IPS DF 4.7 (cell line): ENCODE measurements around the gene TEX55.
"Not testable (repeated sequence)": the region's sequence is repeated elsewhere in the genome, so short reads cannot be mapped to it uniquely, and the experiment has no call there.

Experiments
- DNase-seq: peaks from one replicate; pipeline ENCODE4 v3.0.0-alpha.2; 2013; ENCODE audit warnings: low spot score; ENCODE audit errors: extremely low read depth

Gene TEX55

DNA sequence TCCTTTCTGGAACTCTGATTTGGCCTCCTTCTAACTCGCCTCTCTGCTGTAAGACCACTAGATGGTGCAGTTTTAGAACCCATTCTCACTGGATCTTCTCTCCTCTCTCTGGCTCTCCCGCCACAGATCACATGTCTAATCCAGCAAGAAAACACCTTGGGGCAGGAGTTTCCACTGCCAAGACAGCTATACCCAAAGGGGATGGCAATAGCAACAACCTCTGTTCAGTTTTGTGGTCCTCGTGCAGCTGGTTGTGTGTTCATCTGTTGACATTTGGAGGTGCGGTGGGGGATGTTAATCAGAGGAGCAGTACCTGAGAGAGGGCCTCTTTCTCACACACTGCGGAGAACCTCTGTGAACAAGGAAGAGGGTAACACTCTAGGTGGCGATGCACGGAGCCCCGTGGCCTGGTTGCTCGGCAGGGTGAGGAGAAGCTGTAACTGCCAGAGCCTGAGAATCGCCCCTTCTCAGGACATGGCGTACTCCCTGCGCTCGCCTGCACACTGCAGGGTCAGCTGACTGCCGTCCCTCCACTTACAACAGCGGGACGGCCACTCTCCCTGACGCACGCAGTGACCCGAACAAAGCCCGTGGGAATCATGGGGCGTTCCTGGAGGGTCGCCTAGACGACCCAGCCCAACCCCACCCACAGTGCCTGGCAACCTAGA is at the start of gene TEX55:
Gene TEX55 (plus strand): TSS at position 666 of the 668 bp plus-strand sequence. CDS start 25 bp downstream, outside the sequence.
- DNase-seq, result peak; percentile 53

DNA sequence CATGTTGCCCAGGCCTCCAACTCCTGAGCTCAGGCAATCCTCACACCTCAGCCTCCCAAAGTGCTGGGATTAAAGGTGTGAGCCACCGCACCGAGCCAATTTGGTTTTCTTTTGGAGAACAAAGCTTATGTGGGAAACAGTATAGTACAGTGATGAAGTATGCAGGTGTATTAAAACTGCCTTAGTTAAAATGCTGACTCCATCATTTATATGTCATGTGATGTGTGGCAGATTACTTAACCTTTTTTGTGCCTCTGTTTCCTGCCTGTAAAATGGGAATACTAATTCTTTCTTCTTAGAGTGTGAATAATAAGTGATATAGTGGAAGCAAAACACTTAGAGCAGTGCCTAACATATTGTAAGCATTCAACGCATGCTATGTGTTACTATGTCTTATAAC is 48.0 kb upstream of the TEX55 start:
- no peak for DNase-seq

DNA sequence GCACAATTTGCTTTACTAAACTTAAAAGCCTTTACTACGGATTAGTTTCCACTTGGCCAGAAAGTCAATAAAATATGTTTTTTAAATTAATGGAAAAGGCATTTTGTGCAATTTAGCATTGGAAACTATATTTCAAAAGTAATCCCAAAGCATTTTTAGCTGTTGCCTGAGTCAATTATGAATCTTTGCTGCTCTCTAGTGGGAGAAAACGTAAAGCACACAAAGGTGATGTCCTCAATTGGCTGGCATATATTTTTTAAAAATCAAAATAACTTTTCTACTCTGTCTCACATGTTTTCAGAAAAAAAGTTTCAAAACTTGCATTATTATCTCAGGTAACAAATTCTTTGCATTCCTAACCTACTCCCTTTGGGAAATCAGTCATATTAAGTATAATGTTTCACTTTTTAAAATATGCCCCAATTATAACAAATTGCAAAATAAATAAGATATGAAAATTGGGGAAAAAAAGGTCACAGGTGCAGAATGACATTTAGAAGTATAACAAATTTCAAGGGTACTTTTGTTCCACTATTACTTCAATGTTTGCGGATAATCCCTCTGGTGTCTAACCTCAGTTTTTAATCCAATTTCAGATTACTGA is 47.2 kb upstream of the TEX55 start:
- no peak for DNase-seq

DNA sequence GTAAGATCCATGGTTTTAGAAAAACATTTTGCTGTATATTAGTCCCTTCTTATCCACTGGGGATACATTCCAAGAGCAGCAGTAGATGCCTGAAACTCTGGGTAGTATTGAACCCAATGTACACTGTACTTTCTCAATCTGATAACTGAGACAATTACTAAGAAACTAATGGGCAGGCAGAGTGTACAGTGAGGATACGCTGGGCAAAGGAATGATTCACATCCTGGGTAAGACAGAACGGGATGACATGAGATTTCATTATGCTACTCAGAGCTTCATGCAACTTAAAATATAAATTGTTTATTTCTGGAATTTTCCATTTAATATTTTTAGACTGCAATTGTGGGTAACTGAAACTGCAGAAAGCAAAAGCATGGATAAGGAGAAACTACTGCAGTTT is 46.2 kb upstream of the TEX55 start:
- no peak for DNase-seq

DNA sequence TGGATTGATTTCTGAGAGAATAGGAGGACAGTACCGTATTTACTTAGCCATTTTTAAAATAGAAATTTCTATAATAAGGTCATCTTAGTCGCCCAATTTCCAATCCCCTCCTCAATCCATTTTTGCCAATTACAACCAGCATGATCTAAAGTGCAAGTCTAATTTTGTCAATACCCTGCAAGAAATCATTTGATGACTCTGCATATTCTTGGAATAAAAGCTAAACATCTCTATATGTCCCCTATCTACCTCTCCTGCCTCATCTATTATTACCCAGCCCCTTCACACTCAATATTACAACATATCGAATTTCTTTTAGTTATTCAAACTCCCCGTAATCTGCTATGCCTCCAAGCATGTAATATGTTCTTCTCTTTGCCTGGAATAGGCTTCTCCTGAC is 41.9 kb upstream of the TEX55 start:
- no peak for DNase-seq

DNA sequence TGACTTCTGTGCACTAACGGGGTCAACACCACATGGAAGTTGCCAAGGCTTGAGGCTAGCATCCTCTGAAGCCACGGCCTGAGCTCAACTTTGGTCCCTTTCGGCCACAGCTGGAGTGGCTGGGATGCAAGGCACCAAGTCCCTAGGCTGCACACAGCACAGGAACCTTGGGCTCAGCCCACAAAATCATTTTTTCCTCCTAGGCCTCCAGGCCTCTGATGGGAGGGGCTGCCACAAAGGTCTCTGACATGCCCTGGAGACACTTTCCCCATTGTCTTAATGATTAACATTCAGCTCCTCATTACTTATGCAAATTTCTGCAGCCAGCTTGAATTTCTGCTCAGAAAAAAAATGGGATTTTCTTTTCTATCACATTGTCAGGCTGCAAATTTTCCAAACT is 27.6 kb upstream of the TEX55 start:
- DNase-seq, result not testable (repeated sequence)

DNA sequence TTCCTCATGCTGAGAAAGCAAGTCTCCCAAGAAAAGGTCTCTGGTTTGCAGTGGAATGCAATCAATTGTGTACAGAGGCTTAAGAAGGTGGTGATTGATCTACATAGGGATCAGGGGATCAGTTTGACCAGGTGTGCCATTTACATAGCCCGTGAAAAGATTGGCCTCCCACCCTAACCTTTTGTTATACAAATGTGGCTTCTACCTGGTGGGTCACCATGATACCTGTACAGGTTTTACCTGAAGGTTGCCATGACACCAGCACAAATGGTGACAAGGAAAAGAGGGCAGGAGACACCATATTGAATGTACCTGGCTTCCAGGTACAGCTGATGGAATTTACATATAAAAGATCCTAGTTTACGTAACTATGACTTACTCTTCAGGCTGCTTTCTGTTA is 25.5 kb upstream of the TEX55 start:
- peak; percentile 58 for DNase-seq

DNA sequence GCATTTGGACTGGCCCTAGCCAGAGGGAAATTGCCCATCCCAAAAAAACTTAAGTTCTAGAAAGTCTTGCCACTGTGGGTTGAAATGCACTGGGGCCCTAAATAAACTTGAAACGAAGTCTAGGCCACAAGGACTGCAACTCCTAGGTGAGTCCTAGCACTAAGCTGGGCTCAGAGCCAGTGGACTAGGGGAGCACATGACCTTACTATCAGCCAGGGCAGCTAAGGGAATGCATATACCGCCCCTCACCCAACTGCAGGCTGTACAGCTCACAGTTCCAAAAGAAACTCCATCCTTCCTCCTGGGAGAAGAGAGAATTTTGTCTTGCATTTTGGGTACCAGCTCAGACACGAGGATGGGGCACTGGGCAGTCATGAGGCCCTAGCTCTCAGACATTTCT is 23.6 kb upstream of the TEX55 start:
- DNase-seq, result no peak

DNA sequence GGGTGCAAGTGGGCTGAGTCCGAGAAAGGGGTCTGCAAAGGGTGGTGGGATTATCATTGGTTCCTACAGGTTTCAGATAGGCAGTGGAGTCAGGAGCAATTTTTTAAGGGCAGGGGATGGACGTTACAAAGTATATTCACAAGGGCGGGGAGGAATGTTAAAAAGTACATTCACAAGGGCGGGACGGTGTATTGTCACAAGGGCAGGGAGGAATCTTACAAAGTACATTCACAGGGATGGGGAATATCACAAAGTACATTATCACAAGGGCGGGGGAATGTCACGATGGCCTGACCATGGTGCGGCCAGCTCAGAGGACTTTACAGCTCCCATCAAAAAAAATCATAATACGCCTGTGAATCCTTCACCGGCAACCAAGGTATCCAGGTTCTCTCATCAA is 20.6 kb upstream of the TEX55 start:
- DNase-seq, result no peak

DNA sequence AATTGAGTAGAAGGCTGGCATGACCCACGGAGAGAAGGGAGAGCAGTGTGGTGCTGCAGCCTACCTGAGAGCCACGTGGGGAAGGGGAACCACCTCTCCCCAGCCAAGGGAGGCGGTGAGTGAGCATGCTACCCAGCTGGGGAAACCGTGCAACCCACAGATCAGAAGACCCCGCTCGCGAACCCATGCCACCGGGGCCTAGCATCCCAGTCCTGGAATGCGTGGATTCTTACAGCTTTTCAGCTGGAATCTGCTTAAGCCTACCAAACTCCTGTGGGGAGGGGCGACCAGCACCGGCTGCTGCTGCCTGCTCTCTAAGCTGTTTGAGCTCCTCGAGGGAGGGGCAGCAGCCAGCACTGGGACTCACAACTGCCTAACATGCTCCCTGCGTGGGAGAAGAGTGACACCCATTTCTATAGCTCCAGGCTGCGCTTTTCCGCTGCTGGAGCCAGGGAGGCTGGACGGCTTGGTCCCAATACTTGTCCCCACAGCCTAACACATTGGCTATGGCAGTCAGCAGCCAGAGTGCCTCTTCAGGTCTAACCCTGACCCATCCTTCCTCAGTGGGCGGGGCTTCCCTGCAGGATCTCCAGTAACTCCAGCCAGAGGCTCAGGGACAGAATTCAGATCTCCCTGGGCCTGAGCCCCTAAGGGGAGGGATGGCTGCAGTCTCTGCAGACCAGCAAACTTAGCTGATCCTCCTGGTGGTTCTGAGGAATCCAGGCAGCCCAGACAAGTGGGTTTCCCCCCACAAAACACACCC is 20.0 kb upstream of the TEX55 start:
- no peak for DNase-seq

DNA sequence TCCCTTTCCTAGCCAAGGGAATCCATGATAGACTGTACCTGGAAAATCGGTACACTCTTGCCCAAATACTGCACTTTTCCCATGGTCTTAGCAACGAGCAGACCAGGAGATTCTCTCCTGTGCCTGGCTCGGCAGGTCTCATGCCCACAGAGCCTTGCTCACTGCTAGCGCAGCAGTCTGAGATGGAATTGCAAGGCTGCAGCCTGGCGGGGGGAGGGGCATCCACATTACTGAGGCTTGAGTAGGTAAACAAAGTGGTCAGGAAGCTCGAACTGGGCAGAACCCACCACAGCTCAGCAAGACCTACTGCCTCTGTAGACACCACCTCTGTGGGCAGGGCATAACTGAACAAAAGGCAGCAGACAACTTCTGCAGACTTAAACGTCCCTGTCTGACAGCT is 15.7 kb upstream of the TEX55 start:
- DNase-seq, result not testable (repeated sequence)

DNA sequence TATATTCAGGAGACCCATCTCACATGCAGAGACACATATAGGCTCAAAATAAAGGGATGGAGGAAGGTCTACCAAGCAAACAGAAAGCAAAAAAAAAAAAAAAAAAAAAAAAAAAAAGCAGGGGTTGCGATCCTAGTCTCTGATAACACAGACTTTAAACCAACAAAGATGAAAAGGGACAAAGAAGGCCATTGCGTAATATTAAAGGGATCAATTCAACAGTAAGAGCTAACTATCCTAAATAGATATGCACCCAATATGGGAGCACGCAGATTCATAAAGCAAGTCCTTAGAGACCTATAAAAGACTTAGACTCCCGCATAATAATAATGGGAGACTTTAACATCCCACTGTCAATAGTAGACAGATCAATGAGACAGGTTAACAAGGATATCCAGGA is 13.7 kb upstream of the TEX55 start:
- not testable (repeated sequence) for DNase-seq

DNA sequence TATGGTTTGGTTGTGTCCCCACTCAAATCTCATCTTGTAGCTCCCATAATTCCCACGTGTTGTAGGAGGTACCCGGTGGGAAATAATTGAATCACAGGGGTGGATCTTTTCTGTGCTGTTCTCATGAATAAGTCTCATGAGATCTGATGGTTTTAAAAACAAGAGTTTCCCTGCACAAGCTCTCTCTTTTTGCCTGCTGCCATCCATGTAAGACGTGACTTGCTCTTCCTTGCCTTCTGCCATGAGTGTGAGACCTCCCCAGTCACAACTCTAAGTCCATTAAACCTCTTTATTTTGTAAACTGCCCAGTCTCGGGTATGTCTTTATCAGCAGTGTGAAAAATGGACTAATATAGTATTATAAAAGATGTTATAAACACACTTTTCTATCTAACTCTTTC is 6.6 kb upstream of the TEX55 start:
- not testable (repeated sequence) for DNase-seq

DNA sequence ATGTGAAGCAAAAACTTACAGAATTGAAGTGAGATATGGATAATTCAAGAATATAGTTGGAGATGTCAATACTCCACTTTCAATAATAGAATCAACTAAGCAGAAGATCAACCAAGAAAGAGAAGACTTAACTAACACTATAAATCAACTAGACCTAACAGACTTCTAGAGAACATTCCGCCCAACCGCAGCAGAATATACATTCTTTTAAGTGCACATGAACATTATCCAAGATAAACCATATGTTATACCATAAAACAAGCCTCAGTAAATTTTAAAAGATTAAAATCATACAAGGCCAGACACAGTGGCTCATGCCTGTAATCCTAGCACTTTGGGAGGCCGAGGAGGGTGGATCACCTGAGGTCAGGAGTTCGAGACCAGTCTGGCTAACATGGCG is 5.5 kb upstream of the TEX55 start:
- DNase-seq, result no peak

DNA sequence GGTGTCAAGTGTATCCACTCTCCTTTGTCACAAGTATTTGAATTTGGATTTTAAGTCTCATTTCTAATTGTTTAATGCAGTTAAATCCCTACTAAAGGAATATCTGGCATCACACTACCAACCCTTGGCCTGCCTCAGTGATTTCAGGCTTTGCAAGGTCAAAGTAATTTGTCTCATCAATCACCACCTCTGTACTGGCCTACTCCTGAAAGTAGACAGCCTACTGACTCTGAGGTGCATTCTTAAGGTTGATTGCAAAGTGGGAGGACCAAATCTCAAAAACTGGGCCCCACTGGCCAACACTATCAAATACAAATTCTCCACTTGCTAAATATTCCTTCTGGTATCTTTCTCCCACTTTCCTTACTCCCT is 851 bp upstream of the TEX55 start:
- DNase-seq, result no peak

DNA sequence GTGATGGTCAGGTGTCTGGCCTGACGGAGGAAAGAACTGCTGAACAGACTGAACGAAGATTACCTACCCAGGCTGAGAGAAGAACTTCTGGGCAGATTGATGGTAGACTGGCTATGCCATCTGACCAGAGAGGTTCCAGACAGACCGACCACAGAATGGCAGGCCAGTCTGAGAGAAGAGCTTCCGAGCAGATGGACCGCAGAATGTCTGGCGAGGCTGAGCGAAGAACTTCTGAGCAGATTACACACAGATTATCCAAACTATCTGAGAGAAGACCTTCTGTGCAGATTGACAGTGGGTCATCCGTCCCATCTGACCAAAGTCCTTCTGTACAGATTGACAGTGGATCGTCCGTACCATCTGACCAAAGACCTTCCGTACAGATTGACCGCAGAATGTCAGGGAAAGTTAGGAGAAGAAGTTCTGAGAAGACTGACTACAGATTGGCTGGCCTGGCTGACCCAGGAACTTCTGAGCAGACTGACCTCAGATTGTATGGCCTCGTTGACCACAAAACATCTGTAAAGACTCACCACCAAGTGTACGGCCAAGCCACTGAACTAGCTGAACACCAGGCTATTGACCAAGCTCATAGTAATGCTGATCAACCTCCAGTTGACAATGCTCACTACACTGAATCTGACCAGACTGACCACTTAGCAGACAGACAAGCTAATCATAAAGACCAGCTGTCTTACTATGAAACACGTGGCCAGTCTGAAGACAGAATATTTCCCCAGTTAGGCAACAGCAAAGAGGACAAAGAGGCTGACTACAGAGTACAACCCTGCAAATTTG is 812 bp downstream of the TEX55 start:
- no peak for DNase-seq

DNA sequence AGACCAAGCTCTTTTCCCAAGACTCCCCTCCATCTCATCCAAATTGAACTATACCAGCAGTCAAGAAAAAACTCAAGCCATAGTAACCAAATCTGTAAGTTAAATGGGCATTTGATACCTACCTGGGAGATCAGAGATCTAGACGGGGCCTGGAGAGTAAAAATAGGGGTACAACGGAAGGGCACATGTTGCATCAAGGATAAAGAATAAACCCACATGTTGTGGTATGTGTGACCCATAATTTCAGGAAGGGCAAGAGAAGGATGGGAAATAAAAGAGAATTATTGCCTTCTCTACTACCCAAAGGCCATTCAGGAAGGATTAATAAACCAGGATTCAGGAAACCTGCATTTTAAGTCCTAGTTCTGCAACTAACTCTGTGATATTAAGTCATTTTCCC is 1.5 kb downstream of the TEX55 start:
- no peak for DNase-seq

DNA sequence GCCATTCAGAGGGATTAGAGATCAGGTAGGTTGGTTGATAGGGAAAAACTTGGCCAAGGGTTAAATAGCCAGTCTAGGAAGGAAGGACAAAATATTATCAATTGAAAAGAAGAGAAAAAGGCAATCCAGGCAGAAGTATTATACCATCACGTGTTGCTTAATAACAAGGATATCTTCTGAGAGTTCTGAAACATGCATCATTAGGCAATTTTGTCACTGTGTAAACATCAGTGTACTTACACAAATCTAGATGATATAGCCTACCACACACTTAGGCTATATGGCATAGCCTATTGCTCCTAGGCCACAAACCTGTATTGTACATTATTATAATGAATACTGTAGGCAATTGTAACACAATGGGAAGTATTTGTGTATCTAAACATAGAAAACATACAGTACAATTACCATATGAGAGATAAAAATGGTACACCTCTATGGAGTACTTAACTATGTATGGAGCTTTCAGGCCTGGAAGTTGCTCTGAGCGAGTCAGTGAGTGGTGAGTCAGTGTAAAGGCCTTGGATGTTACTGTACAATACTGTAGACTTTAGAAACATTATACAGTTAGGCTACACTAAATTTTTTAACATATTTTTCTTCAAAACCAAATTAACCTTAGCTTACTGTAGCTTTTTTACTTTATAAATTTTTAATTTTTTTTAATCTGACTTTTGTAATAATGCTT is 2.7 kb downstream of the TEX55 start:
- DNase-seq, result no peak

DNA sequence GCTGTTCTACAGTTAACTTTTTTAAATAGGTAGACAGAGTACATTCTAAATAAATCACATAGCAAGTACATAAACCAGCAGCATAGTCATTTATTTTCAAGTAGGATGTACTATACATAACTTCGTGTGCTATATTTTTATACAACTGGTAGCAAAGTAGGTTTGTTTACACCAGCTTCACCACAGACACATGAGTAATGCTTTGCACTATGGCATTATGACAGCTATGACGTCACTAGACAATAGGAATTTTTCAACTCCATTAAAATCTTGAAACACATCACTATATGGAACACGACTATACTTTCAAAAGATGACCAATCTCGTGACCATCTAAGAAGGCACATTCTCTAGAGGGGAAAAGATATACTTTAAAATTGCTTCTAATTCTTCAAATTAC is 3.5 kb downstream of the TEX55 start:
- DNase-seq, result no peak

DNA sequence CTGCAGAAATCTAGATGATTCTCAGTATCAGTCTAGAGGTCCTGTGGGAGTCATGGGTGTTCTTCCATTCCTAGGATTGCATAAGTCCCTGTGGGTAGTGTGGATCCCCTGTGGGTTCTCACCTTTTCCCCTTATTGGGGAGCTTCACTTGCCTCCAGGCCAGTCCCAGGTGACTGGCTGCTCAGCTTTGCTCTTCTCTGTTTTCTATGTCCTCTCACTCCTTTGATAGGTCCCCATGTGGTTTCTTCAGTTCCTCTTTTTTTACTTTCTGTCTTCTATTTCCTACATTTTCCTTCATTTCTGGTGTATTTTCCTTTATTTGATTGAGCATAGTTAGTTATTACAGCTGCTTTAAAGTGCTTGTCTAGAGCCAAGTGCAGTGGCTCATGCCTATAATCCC is 10.9 kb downstream of the TEX55 start:
- no peak for DNase-seq

DNA sequence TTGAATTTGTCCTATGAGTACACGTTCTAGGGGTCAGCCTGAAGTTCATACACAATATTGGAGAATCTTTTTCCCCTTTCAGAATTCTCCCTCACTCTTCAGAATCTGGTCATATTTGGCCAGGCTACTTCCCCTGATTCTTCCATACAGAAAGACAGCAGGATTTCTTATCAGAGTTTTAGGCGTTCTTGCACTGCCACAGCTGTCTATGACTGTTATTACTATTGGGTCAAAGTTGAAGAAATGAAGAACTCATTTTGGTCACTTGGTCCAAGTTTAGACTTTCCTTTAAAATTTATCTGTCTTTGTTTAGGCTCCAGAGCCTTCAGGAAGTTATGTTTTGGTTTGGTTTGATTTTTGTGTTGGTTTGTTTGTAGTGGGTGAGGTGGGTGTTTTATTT is 12.0 kb downstream of the TEX55 start:
- DNase-seq, result no peak
